Measurements from ENCODE around the gene HEBP2. TPM values are rescaled to one million over a fixed set of nuclear protein-coding genes. Genes with fewer than 3 reads are reported as not detected.
A peak's percentile ranks its signal among the peaks of the same experiment; 100 is the strongest.

HEBP2 gene
- total RNA-seq, 1 donor from 2014 or later = 40.5 TPM

- Histone ChIP-seq H3K4me2 (ENCODE audit: low read length) (no peak overlapping the region), H3K27me3 (ENCODE audit: insufficient read depth, low read length) (no peaks in the 10 kb centered on the region), H4K20me1 (ENCODE audit: insufficient read depth, low read length) (no peaks in the 10 kb centered on the region), H3K9me3 (ENCODE audit: insufficient read depth, low read depth, low read length) (no peaks in the 10 kb centered on the region), H3K4me3 (ENCODE audit: insufficient read depth, low read depth, low read length) (no peak overlapping the region), H3K9ac (ENCODE audit: low read length) (no peak overlapping the region), H3K27ac (ENCODE audit: low read depth, low read length) (no peak overlapping the region), H3K4me1 (ENCODE audit: insufficient read depth, low read length) (peaks cover 6% of the 10 kb centered on the region), H3K79me2 (ENCODE audit: insufficient read depth, low read length) (peaks cover 5% of the 10 kb centered on the region), H2AFZ (ENCODE audit: low read depth, low read length) (no peak overlapping the region), H3K36me3 (ENCODE audit: insufficient read depth, low read length) (peaks cover 9% of the 10 kb centered on the region)
- H3K4me3 Mint-ChIP-seq (ENCODE audit: unreplicated experiment) = no peak overlapping the region
- TF ChIP-seq CTCF (IDR thresholded peaks at IDR 0.05; ENCODE audit: insufficient read depth, low read depth, low read length) (no peak), EZH2 (IDR thresholded peaks at IDR 0.05; ENCODE audit: insufficient read depth, low read length) (no peak)
- FAIRE-seq (no peak), DNase-seq (ENCODE audit: low read depth) (no peak)
- H3K27me3 Mint-ChIP-seq (ENCODE audit: low read depth, unreplicated experiment) = no peaks in the 10 kb centered on the region
- no peak overlapping the region for H3K27ac Mint-ChIP-seq (ENCODE audit: unreplicated experiment)
- peaks cover 12% of the 10 kb centered on the region for H3K4me1 Mint-ChIP-seq (ENCODE audit: low read depth, unreplicated experiment)
- H3K36me3 Mint-ChIP-seq (ENCODE audit: low read depth, unreplicated experiment) = peaks cover 29% of the 10 kb centered on the region
- no peaks in the 10 kb centered on the region for H3K9me3 Mint-ChIP-seq (ENCODE audit: unreplicated experiment)
These were observed 57.6 kb downstream of the HEBP2 start for GRCh38 chr6:138461647-138462046.

- no peaks in the 10 kb centered on the region for H3K9me3 ChIP-seq (ENCODE audit: insufficient read depth, low read depth, low read length)
- H3K4me3 ChIP-seq (ENCODE audit: insufficient read depth, low read depth, low read length) = no peak overlapping the region
- H3K4me1 ChIP-seq (ENCODE audit: insufficient read depth, low read length) = peaks cover 13% of the 10 kb centered on the region
- H3K36me3 ChIP-seq (ENCODE audit: insufficient read depth, low read length) = peaks cover 9% of the 10 kb centered on the region
- H3K27me3 Mint-ChIP-seq (ENCODE audit: low read depth, unreplicated experiment) = no peaks in the 10 kb centered on the region
- H3K9ac ChIP-seq (ENCODE audit: low read length) = no peak overlapping the region
- H3K27ac Mint-ChIP-seq (ENCODE audit: unreplicated experiment) = no peak overlapping the region
- no peaks in the 10 kb centered on the region for H3K9me3 Mint-ChIP-seq (ENCODE audit: unreplicated experiment)
- no peak overlapping the region for H3K4me3 Mint-ChIP-seq (ENCODE audit: unreplicated experiment)
- FAIRE-seq = no peak
- no peak for DNase-seq (ENCODE audit: low read depth)
- H3K27me3 ChIP-seq (ENCODE audit: insufficient read depth, low read length) = no peaks in the 10 kb centered on the region
- H4K20me1 ChIP-seq (ENCODE audit: insufficient read depth, low read length) = no peaks in the 10 kb centered on the region
- H3K4me2 ChIP-seq (ENCODE audit: low read length) = no peak overlapping the region
- peak overlapping the region; percentile 30 for H3K27ac ChIP-seq (ENCODE audit: low read depth, low read length)
- no peak overlapping the region for H2AFZ ChIP-seq (ENCODE audit: low read depth, low read length)
- H3K4me1 Mint-ChIP-seq (ENCODE audit: low read depth, unreplicated experiment) = peaks cover 22% of the 10 kb centered on the region
- H3K36me3 Mint-ChIP-seq (ENCODE audit: low read depth, unreplicated experiment) = peaks cover 25% of the 10 kb centered on the region
- TF ChIP-seq EZH2 (IDR thresholded peaks at IDR 0.05; ENCODE audit: insufficient read depth, low read length) = no peak
- TF ChIP-seq CTCF (IDR thresholded peaks at IDR 0.05; ENCODE audit: insufficient read depth, low read depth, low read length) = no peak
- peaks cover 5% of the 10 kb centered on the region for H3K79me2 ChIP-seq (ENCODE audit: insufficient read depth, low read length)
These were observed 60.1 kb downstream of the HEBP2 start for GRCh38 chr6:138464085-138464484.

GRCh38 chr6:138465007-138465645, 61.1 kb downstream of the HEBP2 start:
- DNase-seq (ENCODE audit: low read depth) (peak; percentile 99), FAIRE-seq (no peak)
- no peak for TF ChIP-seq EZH2 (IDR thresholded peaks at IDR 0.05; ENCODE audit: insufficient read depth, low read length)
- no peak for TF ChIP-seq CTCF (IDR thresholded peaks at IDR 0.05; ENCODE audit: insufficient read depth, low read depth, low read length)
- H3K36me3 Mint-ChIP-seq (ENCODE audit: low read depth, unreplicated experiment) = peaks cover 25% of the 10 kb centered on the region
- Histone ChIP-seq H3K4me3 (ENCODE audit: insufficient read depth, low read depth, low read length) (peak overlapping the region; percentile 37), H3K27ac (ENCODE audit: low read depth, low read length) (peak overlapping the region; percentile 51), H3K79me2 (ENCODE audit: insufficient read depth, low read length) (peaks cover 5% of the 10 kb centered on the region), H2AFZ (ENCODE audit: low read depth, low read length) (peak overlapping the region; percentile 50), H3K9me3 (ENCODE audit: insufficient read depth, low read depth, low read length) (no peaks in the 10 kb centered on the region), H3K36me3 (ENCODE audit: insufficient read depth, low read length) (peaks cover 9% of the 10 kb centered on the region), H3K4me2 (ENCODE audit: low read length) (peak overlapping the region; percentile 82), H3K4me1 (ENCODE audit: insufficient read depth, low read length) (peaks cover 15% of the 10 kb centered on the region), H4K20me1 (ENCODE audit: insufficient read depth, low read length) (no peaks in the 10 kb centered on the region), H3K9ac (ENCODE audit: low read length) (peak overlapping the region; percentile 49), H3K27me3 (ENCODE audit: insufficient read depth, low read length) (no peaks in the 10 kb centered on the region)
- H3K27ac Mint-ChIP-seq (ENCODE audit: unreplicated experiment) = peak overlapping the region; percentile 60
- H3K27me3 Mint-ChIP-seq (ENCODE audit: low read depth, unreplicated experiment) = no peaks in the 10 kb centered on the region
- H3K4me1 Mint-ChIP-seq (ENCODE audit: low read depth, unreplicated experiment) = peaks cover 22% of the 10 kb centered on the region
- H3K4me3 Mint-ChIP-seq (ENCODE audit: unreplicated experiment) = peak overlapping the region; percentile 1
- no peaks in the 10 kb centered on the region for H3K9me3 Mint-ChIP-seq (ENCODE audit: unreplicated experiment)

All from astrocyte (in vitro differentiated cells and primary cell).